Karpas-422 (cell line): ENCODE data around the gene CCDC138. TPM values are rescaled to one million over a fixed set of nuclear protein-coding genes. Genes with fewer than 3 reads are reported as not detected.

Experiments
- DNase-seq: peaks from one replicate; pipeline ENCODE4 v3.0.0-alpha.2; 2015
- H2AFZ ChIP-seq: fragments of 200-600 bp; sonication (generic); 2 replicates; pipeline ENCODE4 v1.6.1; 2014; ENCODE audit warnings: antibody characterized with exemption, low read length, mixed read lengths
- H3K27ac ChIP-seq: fragments of 200-600 bp; sonication (generic); 2 replicates; pipeline ENCODE4 v1.5.1; 2014; ENCODE audit warnings: mild to moderate bottlenecking, low read length, moderate library complexity
- H3K27me3 ChIP-seq: fragments of 200-600 bp; sonication (generic); 2 replicates; pipeline ENCODE4 v1.6.1; 2014; ENCODE audit warnings: low read length, mixed read lengths
- H3K36me3 ChIP-seq: fragments of 200-600 bp; sonication (generic); 2 replicates; pipeline ENCODE4 v1.6.1; 2014; ENCODE audit warnings: low read length, mixed read lengths; ENCODE audit not compliant: insufficient read depth
- H3K4me1 ChIP-seq: fragments of 200-600 bp; sonication (generic); 2 replicates; pipeline ENCODE4 v1.6.1; 2014; ENCODE audit warnings: mild to moderate bottlenecking, low read length, mixed read lengths
- H3K4me2 ChIP-seq: fragments of 200-600 bp; sonication (generic); 2 replicates; pipeline ENCODE4 v1.6.1; 2014; ENCODE audit warnings: low read length, low read depth, mild to moderate bottlenecking; ENCODE audit not compliant: poor library complexity, severe bottlenecking
- H3K4me3 ChIP-seq: fragments of 200-600 bp; sonication (generic); 2 replicates; pipeline ENCODE4 v1.5.1; 2014; ENCODE audit warnings: mild to moderate bottlenecking, antibody characterized with exemption, low read length, mixed read lengths
- H3K79me2 ChIP-seq: fragments of 200-600 bp; sonication (generic); 2 replicates; pipeline ENCODE4 v1.6.1; 2014; ENCODE audit warnings: mild to moderate bottlenecking, low read length, mixed read lengths
- H3K9ac ChIP-seq: fragments of 200-600 bp; sonication (generic); 2 replicates; pipeline ENCODE4 v1.6.0; 2014; ENCODE audit warnings: low read length
- H3K9me2 ChIP-seq: fragments of 200-600 bp; sonication (generic), shearing (Covaris generic); replicated peaks from 2 replicates; pipeline ENCODE4 v1.6.0; 2014; ENCODE audit warnings: mild to moderate bottlenecking, low read length, moderate library complexity; ENCODE audit not compliant: insufficient read depth
- H3K9me3 ChIP-seq: fragments of 300-700, 200-600 bp; sonication (generic); 2 replicates; pipeline ENCODE4 v1.6.1; 2014; ENCODE audit warnings: low read length, mixed read lengths
- H4K20me1 ChIP-seq: fragments of 200-600 bp; sonication (generic); 2 replicates; pipeline ENCODE4 v1.6.1; 2014; ENCODE audit warnings: mild to moderate bottlenecking, antibody characterized with exemption, low read length, low read depth; ENCODE audit not compliant: insufficient read depth
- total RNA-seq: library from RNA; depleted of rRNA; stranded (reverse); fragments of >200 nt; shearing (Covaris generic); gene quantifications from 2 replicates; pipeline ENCODE4 v1.2.3, GENCODE V29; 2014; ENCODE audit warnings: low replicate concordance

The CCDC138 gene
- total RNA-seq, 1 experiment from 2014 or later, result 15.3 TPM

DNA sequence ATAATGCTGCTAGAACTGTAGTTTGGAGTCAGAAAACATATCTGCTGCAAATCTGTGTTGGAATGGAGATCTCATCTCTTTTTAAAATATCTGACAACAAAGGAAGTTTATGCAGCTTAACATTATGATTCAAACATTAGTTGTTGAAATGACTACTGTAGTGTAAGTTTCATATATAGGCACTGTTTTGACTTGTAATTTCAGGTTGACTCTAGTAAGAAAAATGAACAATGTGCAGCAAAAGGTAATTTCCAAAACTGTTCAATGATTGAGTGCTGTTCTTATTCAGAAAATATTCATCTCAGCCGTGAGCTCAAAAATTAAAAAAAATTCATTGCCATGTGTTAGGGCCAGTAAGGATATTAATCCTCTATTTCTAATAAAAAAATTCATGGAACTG lies 48.5 kb downstream of the CCDC138 start:
- Histone ChIP-seq H3K4me2 (no peak overlapping the region), H3K9me2 (no peaks in the 10 kb centered on the region), H3K79me2 (peaks cover 18% of the 10 kb centered on the region; the same call in 1 of the 2 replicates), H3K27ac (no peak overlapping the region), H3K4me1 (no peaks in the 10 kb centered on the region), H3K36me3 (peaks cover 43% of the 10 kb centered on the region), H2AFZ (no peak overlapping the region), H3K9ac (no peak overlapping the region), H3K4me3 (no peak overlapping the region), H3K9me3 (peaks cover 21% of the 10 kb centered on the region), H3K27me3 (no peaks in the 10 kb centered on the region), H4K20me1 (no peaks in the 10 kb centered on the region)
- DNase-seq, result no peak

DNA sequence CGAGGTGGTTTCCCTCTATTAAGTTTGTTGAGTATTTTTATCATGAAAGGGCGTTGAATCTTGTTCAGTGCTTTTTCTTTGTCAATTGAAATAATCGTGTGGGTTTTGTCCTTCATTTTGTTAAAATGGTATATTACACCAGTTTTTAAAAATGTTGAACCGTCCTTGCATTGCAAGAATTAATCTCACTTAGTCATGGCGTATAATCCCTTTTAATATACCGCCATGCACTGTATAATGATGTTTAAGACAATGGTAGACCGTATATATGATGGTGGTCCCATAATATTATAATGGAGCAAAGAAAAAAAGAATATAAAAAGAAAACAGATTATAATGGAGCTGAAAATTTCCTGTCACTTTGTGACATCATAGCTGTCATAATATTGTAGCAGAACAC lies 50.6 kb downstream of the CCDC138 start:
- Histone ChIP-seq H3K4me3 (no peak overlapping the region), H3K79me2 (peaks cover 38% of the 10 kb centered on the region), H3K27ac (no peak overlapping the region), H3K4me2 (no peak overlapping the region), H3K27me3 (no peaks in the 10 kb centered on the region), H2AFZ (no peak overlapping the region), H3K9me2 (no peaks in the 10 kb centered on the region), H3K9me3 (peaks cover 24% of the 10 kb centered on the region), H4K20me1 (no peaks in the 10 kb centered on the region), H3K9ac (no peak overlapping the region), H3K36me3 (peaks cover 63% of the 10 kb centered on the region), H3K4me1 (no peaks in the 10 kb centered on the region)
- DNase-seq, result no peak

DNA sequence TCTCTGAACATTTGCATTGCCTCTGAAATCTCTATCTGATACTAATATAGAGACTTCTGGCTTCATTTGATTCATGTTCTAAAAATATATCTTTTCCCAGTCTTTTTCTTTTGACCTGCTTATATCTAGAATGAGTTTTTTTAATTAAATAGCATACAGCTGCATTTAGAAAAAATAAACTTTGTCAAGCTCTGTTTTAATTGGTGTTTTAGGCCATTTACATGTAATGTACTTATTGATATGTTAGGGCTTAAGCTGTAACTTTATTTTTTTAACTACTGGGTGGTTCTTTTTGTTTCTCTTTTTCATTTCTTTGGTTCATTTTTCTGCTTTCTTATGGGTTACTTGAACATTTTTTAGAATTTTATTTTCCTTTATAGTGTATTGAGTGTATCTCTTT lies 54.9 kb downstream of the CCDC138 start:
- Histone ChIP-seq H2AFZ (no peak overlapping the region), H3K9me3 (peaks cover 15% of the 10 kb centered on the region), H3K36me3 (peaks cover 51% of the 10 kb centered on the region)

DNA sequence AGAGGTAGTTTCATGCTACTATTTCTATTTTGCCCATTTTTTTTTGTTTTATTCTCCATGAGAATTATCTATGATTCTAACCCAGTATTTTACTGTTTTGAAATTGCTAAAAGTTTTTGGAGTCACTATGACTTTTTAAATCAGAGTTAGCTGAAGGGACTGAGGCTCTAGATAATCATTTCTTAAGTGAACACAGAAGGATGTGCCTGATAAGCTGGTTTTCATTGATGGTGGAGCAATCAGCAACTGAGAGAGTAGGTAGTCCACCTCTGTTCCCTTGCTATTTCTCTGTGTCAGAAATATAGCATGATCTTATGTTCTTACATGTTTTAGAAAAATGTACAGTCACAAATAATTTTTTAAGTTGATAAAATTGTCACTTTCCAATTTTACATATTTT lies 59.4 kb downstream of the CCDC138 start:
- H2AFZ ChIP-seq, result no peak overlapping the region
- peaks cover 49% of the 10 kb centered on the region for H3K36me3 ChIP-seq
- DNase-seq, result no peak

More for the DNA sequence above, 54.9 kb downstream of the CCDC138 start:
- H3K4me3 ChIP-seq, result no peak overlapping the region
- no peak overlapping the region for H3K4me2 ChIP-seq
- no peaks in the 10 kb centered on the region for H4K20me1 ChIP-seq
- H3K27me3 ChIP-seq, result no peaks in the 10 kb centered on the region
- no peak overlapping the region for H3K27ac ChIP-seq
- no peak for DNase-seq
- H3K4me1 ChIP-seq, result no peaks in the 10 kb centered on the region
- no peak overlapping the region for H3K9ac ChIP-seq
- H3K9me2 ChIP-seq, result no peaks in the 10 kb centered on the region
- peaks cover 39% of the 10 kb centered on the region for H3K79me2 ChIP-seq

DNA sequence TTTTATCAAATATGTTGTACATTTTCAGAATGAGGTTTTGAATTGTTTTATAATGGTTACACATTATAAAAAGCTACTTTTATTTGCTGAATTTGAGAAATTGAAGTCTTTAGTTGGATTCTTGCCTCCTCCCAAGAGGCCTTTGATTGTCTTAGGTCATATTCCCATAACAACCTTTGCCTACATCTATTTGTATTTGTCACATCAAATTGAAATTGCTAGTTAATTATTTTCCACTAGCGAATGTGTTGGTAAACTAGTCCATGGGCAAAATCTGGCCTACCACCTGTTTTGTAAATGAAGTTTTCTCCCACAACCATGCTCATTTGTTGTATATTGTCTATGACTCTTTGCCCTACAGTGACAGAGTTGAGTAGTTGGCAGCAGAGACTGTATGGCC lies 60.4 kb downstream of the CCDC138 start:
- H3K9ac ChIP-seq, result no peak overlapping the region
- H3K9me2 ChIP-seq, result no peaks in the 10 kb centered on the region
- no peak overlapping the region for H3K4me3 ChIP-seq
- H3K4me2 ChIP-seq, result no peak overlapping the region
- H3K27ac ChIP-seq, result no peak overlapping the region
- no peaks in the 10 kb centered on the region for H4K20me1 ChIP-seq
- H3K9me3 ChIP-seq, result no peaks in the 10 kb centered on the region
- H3K27me3 ChIP-seq, result no peaks in the 10 kb centered on the region
- H3K79me2 ChIP-seq, result peaks cover 11% of the 10 kb centered on the region
- no peaks in the 10 kb centered on the region for H3K4me1 ChIP-seq
- peaks cover 44% of the 10 kb centered on the region for H3K36me3 ChIP-seq
- no peak overlapping the region for H2AFZ ChIP-seq
- no peak for DNase-seq

More for the DNA sequence above, 59.4 kb downstream of the CCDC138 start:
- H3K79me2 ChIP-seq, result peaks cover 21% of the 10 kb centered on the region
- H3K4me2 ChIP-seq, result no peak overlapping the region
- no peaks in the 10 kb centered on the region for H3K9me2 ChIP-seq
- H3K27me3 ChIP-seq, result no peaks in the 10 kb centered on the region
- no peaks in the 10 kb centered on the region for H3K4me1 ChIP-seq
- H3K4me3 ChIP-seq, result no peak overlapping the region
- no peak overlapping the region for H3K9ac ChIP-seq
- peaks cover under 1% of the 10 kb centered on the region; the same call in 1 of the 2 replicates for H3K9me3 ChIP-seq
- no peak overlapping the region for H3K27ac ChIP-seq
- no peaks in the 10 kb centered on the region for H4K20me1 ChIP-seq

DNA sequence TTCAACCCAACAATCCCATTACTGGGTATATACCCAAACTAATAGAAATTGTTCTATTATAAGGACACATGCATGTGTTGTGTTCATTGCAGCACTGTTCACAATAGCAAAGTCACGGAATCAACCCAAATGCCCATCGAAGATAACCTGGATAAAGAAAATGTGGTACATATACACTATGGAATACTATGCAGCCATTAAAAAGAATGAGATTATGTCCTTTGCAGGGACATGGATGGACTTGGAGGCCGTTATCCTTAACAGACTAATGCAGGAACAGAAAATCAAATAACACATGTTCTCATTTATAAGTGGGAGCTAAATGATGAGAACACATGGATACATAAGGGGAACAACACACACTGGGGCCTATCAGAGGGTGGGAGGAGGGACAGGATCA lies 65.8 kb downstream of the CCDC138 start:
- no peaks in the 10 kb centered on the region for H3K27me3 ChIP-seq
- H2AFZ ChIP-seq, result no peak overlapping the region
- no peak overlapping the region for H3K27ac ChIP-seq
- no peaks in the 10 kb centered on the region for H3K9me2 ChIP-seq
- no peaks in the 10 kb centered on the region for H3K9me3 ChIP-seq
- peaks cover 45% of the 10 kb centered on the region for H3K36me3 ChIP-seq
- no peak overlapping the region for H3K4me2 ChIP-seq
- no peaks in the 10 kb centered on the region for H4K20me1 ChIP-seq
- no peak overlapping the region for H3K4me3 ChIP-seq
- no peak for DNase-seq
- H3K9ac ChIP-seq, result no peak overlapping the region
- peaks cover 4% of the 10 kb centered on the region; the same call in 1 of the 2 replicates for H3K4me1 ChIP-seq
- H3K79me2 ChIP-seq, result peaks cover 3% of the 10 kb centered on the region; the same call in 1 of the 2 replicates

DNA sequence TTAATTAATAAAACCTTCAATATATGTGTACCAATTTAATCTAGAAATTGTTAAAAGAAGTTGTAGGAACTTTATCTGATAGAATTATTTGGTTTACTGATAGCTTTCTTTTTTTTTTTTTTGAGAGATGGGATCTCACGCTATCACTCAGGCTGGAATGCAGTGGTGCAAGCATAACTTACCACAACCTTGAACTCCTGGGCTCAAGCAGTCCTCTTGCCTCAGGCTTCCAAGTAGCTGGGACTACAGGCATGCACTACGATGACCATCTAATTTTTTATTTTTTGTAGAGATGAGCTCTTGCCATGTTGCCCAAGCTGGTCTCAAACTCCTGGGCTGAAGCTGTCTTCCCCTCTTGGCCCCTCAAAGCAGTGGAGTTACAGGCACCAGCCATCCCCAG lies 66.8 kb downstream of the CCDC138 start:
- H3K9me3 ChIP-seq, result no peaks in the 10 kb centered on the region
- H2AFZ ChIP-seq, result no peak overlapping the region
- no peak for DNase-seq
- peaks cover 4% of the 10 kb centered on the region; the same call in 1 of the 2 replicates for H3K4me1 ChIP-seq
- no peak overlapping the region for H3K4me2 ChIP-seq
- peaks cover 46% of the 10 kb centered on the region for H3K36me3 ChIP-seq
- no peaks in the 10 kb centered on the region for H4K20me1 ChIP-seq
- H3K9me2 ChIP-seq, result no peaks in the 10 kb centered on the region
- no peak overlapping the region for H3K9ac ChIP-seq
- no peaks in the 10 kb centered on the region for H3K27me3 ChIP-seq
- H3K4me3 ChIP-seq, result no peak overlapping the region
- peaks cover 4% of the 10 kb centered on the region; the same call in 1 of the 2 replicates for H3K79me2 ChIP-seq
- H3K27ac ChIP-seq, result no peak overlapping the region

DNA sequence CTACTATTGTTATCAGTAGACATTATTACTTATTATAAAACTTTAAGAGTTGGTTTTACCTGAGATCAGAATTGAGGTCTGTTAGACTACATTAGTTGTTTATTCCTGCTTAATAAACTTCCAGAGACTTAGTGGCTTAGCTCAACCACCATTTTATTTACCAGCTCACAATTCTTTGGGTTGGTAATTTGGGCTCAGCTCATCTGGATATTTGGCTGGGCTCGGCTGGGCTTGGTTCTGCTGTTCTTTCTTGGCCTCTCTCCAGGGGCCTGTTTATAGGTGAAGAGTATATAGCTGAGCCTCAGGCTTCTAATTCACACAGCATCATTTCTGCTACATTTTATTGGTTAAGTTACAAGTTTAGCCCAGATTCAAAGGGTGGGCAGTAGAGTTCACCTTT lies 67.9 kb downstream of the CCDC138 start:
- Histone ChIP-seq H4K20me1 (no peaks in the 10 kb centered on the region), H3K9me2 (no peaks in the 10 kb centered on the region), H3K9me3 (no peaks in the 10 kb centered on the region), H3K79me2 (peaks cover 10% of the 10 kb centered on the region), H3K27me3 (no peaks in the 10 kb centered on the region), H3K4me2 (no peak overlapping the region), H3K27ac (no peak overlapping the region; the same call in 1 of the 2 replicates), H3K4me3 (no peak overlapping the region), H3K9ac (no peak overlapping the region), H2AFZ (no peak overlapping the region), H3K4me1 (peaks cover 4% of the 10 kb centered on the region; the same call in 1 of the 2 replicates), H3K36me3 (peaks cover 44% of the 10 kb centered on the region)
- no peak for DNase-seq
